SKM-1 (cell line): ENCODE data around the gene RPP25.

Experiments used
- DNase-seq: peaks from one replicate; lab custom pipeline; 2025; ENCODE audit not compliant: unreplicated experiment; lab: John Stamatoyannopoulos, UW

The RPP25 gene, protein sequence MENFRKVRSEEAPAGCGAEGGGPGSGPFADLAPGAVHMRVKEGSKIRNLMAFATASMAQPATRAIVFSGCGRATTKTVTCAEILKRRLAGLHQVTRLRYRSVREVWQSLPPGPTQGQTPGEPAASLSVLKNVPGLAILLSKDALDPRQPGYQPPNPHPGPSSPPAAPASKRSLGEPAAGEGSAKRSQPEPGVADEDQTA

DNA sequence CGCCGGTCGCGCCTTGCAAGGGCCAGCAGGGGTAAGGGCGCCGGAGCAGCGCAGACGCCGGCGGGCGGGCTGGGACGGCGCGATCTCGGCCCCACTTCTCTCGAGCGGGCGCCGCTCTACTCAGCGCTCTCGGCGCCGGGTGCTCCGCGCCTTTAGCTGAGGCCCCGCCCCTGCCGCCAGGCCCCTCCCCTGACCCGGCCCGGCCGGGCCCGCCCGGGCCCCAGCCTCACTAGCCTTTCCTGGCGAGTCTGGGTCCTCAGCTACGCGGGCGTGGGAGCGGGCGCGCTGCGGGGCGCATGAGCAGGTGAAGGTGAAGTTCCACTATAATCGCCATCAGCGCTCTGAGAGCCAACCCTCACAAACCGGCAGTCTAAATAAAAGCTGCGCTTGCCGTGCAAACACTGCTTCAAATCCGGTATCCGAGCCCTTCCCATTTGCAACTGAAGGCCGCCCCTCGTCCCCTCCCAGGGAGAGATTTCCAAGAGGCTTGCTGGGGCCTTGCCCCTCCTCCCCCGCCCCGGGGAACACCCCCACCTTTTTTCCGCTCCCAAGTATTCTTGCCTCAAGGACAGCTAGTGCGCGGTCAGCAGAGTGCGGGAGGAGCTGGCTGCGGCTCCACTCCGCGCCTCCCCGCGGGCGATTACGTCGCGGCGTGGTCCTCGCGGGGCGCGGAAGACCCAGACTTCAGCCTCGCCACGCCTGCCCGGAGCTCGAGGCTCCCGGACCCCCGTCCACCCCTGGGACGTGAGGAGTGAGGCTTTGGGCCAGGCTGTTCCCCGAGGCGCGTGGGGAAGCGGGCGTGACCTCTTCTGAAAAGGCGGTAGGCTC, at the start of gene RPP25:
RPP25 (minus strand) TSS at position 125 of the 828 bp plus-strand sequence. CDS start 189 bp downstream, outside the sequence.
- peak; percentile 51 for DNase-seq

DNA sequence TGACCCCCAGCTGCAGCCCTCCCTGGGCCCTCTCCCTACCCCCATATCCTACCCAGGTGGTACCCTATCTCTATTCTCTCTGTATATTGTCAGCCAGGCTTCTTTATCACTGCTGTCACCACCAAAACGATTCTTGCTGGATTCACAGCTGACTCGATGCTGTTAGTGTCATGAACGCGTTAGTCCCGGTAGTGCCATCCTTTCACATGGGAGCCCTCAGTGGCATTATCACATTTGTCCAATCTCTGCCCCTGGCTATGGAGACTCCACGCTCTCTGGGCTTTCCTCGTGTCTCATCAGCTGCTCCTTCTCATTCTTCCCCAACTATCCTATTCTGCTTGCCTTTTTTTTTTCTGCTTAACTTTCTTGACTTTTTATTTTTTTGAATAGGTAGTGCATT, 45.8 kb upstream of the RPP25 start:
- DNase-seq, result no peak

DNA sequence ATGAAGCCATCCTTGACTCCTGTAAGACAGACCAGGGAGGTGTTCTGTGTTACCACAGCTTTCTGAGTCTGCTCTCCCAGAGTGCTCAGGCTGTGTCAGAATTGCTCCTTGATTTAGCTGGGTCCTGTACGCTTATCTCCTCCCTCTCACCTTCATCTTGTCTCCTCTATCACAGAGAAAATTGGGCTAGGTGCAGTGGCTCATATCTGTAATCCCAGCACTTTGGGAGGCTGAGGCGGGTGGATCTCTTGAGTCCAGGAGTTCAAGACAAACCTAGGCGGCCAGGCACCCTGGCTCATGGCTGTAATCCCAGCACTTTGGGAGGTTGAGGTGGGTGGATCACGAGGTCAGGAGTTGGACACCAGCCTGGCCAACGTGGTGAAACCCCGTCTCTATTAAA, 44.7 kb upstream of the RPP25 start:
- DNase-seq, result no peak

DNA sequence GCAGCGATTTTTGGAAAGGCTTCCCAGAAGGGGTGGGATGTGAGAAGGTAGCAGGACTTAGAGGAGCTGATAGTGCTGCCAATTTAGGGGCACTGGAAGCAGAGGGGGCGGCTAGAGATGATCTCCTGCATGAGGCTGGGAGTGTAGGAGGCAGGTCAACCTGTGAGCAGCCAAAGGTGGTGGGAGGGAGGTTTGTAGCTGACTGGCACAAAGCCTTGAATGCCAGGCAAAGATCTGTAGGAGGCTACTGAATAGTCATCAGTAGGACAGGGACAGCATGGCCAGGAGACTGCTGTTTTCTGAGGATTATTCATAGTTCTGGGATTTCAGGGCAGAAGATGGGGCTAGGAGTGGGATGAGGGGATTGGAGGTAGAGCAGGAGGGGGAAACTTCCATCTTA, 41.0 kb upstream of the RPP25 start:
- DNase-seq, result no peak

DNA sequence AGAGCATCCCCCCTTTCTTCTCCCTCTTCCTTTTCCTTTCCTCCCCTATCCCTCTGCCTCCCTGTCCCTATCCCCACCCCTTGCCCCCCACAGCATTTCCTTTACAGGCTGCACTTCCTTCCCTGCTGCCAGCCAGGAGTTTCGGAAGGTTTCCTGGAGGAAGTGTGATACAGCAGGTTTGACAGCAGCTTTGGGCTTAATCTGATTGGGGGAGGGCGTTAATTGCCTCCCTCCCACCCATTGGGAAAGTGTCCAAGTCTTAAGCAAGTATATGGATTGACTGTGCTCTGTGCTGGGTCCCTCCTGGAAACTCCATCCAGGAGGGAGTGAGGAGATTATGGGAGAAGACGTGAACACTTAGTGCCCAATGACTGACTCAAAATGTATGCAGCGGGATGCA, 40.6 kb upstream of the RPP25 start:
- no peak for DNase-seq

DNA sequence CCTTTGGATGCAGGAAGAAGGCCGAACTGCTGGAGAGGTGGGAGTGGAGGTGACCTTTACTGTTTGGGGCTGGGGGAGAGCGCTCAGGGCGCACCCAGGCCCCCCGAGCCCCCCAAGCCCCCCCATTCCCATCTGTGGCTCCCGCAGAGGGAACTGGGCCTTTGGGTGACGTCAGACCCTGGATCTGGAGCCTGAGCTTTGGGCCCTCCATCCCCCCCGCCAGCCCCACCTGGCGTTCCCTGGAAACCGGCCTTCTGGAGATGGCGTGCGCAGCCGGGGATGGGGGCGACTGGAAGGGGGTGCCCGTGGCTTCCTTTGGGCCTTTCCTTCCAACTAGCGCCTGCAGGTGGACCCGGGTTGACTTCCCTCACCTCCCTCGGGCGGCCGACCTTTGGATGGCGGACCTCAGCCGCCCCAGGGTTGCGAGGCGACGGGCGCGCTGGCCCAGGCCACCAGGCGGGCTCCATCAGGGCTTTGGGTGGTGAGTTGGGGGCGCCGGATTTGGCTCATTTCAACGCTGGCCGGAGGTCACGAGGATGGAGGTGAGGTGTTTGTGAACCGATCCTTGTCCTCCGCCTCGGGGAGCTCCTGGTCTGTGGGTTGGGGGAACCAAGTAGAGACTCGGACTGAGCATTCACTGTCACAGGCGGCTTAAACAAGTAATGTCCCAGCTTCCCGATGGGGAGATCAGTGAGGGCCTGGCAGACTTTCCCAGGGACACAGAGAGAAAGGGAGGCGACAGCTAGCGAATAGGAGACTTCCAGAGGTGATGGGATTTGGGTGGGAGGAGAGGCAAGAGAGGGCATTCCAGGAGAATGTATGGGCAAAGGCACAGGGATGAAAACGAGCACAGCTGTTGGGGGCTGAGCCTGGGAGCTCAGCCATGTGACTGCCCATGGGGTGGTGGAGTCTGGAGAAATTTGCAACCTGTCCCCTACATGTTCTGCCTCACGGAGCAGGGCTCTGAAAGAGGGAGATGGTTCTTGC, 39.5 kb upstream of the RPP25 start:
- DNase-seq, result no peak

DNA sequence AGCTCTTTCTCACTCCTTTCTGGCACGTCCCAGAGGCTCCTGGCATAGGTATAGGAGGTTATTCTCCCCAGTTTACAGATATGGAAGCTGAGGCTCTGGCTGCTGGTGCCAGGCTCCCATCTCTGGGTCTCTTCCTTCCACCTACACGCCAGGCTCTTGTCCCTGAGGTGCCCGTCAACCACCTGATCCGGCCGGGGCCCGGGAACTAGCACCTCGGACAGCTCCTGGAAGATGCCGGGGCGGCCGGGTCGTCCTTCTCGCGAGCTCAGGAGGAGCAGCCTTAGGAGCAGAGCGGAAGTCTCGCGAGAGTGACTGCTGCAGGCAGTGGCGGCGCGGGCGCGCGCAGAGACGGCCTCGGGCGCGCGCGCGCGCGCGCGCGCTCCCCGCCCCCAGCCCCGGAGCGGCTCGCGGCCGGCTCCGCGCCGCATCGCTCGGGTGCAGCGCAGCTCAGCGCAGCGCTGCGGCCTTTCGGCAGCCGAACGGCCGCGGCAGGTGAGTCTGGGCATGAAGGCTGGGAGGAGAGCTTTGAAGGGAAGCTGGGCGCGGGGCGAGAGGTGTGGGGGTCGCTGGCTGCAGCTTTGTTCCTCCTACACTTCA, 38.7 kb upstream of the RPP25 start, which contains the start of gene SCAMP5:
SCAMP5 (plus strand) TSS at position 382 of the 597 bp plus-strand sequence. CDS start 16,277 bp downstream, outside the sequence.
- peak; percentile 88 for DNase-seq

DNA sequence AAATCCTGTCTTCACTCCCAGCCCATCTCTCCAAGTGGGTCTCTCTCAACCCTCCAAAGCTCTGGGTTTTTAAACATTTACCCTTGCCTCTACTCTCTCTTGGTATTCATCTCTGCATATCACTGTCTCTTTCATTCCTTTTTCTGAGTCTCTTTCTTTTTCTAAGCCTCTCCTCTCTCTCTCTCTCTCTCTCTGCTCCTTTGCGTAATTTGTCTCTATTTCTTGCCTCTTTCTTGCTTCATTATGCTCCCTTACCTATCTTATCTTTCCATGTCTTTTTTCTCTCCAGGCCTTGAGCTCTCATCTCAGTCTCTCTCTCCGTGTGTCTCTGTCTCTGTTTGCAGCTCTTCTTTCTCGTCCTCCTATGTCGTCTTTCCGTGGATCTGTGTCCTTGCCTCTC, 38.1 kb upstream of the RPP25 start:
- DNase-seq, result no peak

DNA sequence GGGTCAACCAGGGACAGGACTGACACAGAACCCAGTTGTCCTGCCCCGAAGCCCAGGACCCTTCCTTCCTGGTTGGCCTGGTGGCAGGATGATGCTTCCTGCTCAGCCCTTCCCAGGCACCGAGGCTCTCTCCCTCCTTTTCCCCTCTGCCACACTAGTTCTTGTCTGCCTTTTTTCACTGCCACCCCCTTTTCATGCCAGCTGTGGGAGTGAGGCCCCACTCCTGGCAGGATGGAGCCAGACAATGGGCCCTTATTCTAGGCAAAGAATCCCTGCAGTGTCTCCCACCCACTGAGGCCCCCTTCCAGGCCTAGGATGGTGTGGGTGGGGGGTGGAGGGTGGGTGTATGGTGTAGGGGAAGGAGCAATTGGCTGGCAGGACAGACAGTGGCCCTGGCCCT, 37.7 kb upstream of the RPP25 start:
- DNase-seq, result no peak

DNA sequence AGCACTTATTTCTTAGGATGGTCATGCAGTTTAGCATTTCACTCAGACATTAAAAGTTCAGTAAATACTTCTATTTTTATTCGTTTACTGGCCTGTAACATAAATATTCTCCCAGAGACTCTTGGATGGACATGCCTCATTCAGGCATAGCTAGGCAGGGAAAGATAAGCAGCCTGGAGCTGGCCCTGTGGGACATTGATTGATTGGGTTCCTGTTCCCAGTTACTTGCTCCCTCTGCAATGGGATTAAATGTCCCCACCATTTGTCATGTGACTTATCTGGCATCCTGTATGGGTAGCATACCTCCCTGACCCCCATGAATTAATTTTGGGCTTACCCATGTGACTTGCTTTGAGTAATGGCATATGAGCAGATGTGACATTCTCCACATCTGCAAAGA, 36.0 kb upstream of the RPP25 start:
- no peak for DNase-seq

DNA sequence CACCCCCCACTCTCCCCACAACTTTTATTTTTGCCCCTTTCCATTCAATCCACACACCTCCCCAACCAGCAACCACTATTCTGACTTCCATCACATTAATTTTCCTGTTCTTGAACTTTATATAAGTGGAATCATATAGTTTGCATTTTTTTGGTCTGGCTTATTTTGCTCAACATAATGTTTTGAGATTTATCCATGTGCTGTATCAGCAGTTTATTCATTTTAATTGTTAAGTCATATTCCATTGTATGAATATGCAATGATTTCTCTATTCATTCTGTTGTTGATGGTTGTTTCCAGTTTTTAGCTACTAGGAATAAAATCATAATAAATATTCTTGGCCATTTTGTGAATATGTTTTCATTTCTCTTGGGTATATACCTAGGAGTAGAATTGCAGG, 33.0 kb upstream of the RPP25 start:
- no peak for DNase-seq

DNA sequence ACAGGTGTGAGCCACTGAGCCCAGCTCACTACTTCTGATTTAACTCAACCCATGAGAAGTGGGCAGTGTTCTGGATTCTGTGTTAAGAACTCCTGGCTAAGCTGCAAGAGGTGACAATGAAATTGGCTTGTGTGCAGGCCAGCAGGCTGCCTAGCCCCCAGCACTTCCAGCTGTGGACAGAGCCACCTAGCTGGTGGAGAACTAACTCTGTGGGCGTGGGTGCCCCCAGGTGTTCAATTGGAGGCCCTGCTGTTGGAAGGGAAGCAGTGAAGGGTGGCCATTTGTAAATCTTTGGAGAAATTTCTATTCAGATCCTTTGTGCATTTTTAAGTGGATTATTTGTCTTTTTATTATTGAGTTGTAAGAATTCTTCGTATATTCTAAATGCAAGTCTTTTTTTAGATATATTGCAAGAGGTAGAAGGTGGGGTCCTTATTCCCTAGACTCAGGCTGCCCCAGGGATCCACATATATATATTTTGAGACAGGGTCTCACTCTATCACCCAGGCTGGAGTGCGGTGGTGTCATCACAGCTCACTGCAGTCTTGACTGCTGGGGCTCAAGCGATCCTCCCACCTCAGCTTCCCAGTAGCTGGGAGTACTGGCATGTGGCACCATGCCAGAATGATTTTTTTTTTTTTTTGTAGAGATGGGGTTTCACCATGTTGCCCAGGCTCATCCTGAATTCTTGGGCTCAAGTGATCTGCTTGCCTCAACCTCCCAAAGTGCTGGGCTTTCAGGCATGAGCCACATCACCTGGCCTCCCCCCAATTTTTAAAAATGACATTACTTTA, 31.6 kb upstream of the RPP25 start:
- no peak for DNase-seq

DNA sequence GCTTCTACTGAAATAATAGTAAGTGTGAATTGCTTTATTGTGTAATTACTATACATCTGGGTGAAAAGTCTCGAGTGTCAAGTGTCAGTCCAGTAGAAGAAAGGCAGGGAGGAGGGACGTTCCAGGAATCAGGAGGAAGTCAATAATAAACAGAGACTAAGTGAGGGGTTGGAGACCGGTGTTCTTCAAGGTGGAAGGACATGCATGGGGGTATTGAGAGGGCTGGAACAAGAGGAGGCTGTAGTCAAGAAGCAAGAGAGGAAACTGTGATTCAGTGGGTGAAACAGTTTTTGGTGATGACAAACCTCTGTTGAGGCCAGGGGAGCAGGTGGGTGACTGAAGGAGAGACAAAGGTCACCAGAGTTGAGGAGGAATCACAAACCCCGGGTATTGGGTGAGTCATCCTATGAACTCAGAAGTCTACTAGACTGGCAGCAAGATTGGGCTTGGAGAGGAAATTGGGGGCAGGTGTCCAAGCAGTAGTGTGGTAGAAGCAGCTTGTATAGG, 27.2 kb upstream of the RPP25 start:
- no peak for DNase-seq

DNA sequence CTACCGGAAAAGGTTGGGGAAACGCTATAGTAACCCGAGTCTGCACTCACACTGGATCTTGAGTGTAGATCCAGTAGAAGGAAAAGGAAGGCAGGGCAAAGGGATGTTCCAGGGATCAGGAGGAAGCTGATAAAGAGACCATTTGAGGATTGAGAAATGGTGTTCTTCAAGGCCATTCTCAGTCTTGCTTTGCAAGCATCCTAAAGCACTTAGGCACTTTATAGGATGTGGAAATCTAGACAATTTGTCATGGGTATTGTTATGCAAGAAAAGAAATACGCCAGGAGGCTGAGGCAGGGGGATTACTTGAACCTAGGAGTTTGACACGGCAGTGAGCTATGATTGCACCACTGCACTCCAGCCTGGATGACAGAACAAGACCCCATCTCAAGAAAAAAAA, 25.6 kb upstream of the RPP25 start:
- DNase-seq, result no peak

DNA sequence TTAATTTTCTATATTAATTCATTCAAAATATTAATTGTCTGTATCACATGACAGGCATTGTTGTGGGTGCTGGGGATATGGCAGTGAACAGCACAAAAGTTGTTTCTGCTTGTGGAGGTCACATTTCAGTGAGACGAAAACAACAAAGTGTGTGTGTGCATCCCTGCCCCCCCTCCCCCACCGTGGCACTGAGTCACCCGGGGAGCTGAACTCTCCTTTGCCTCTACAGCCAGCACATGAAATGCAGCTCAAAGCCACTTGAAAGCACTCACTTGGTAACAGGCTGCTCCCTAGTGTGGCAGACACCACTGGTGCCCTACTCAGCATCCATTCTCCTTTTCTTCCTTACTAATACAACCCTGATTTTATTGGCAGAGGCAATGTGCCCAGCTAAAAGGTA, 21.9 kb upstream of the RPP25 start:
- no peak for DNase-seq

DNA sequence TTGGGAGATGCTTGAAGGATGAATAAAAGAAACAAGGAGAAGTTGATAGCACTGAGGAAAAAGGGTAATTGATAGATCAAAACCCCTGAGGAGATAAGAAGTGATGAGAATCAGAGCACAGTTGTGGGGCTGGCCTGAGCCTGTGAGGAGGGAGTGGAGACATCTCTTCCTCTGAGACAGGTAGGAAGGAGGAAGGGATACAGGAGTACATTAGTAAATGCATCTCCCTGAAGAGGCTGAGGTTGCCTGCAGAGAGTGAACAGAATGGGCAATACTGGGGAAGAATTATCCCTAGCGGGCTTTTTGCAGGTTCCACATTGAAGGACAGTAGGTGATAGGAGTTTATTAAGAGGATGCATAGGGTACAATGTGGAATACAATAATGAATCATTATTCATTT, 21.5 kb upstream of the RPP25 start:
- DNase-seq, result no peak

DNA sequence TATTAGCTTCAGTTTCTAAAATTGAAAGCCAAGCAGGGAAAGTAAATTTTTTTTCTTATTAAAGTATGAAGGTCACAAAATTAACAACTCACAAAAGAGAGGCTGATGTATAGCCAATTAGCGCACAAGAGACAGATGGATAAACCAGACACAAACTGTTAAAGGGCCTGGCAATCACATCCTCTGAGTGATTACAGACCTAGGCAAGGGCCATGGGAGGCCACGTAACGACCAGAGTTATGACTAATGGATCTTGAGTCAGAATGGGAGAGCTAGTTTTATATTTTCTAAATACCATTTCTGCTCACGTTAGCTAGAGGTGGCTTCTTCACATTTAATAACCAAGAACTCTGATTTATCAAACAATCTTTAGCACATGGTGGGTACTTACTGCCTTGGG, 21.0 kb upstream of the RPP25 start:
- no peak for DNase-seq

DNA sequence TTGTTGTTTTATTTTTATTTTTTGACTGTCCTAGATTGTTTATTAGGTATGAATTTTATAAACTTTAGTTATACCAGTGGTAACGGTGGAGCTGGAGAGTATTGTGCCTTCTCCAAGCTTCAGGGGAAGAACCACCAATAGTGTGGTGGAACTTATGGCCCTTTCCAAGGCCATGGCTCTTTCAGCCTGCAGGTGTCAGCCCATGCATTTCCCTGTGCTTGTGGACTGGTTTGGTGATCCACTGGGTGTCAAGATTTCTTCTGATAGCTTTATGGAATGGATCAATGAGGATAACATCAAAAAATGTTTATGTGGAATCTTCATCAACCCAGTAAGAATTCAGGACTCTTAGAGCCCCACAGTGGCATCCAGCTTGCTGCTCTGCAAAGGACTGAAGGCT, 19.6 kb upstream of the RPP25 start:
- no peak for DNase-seq

DNA sequence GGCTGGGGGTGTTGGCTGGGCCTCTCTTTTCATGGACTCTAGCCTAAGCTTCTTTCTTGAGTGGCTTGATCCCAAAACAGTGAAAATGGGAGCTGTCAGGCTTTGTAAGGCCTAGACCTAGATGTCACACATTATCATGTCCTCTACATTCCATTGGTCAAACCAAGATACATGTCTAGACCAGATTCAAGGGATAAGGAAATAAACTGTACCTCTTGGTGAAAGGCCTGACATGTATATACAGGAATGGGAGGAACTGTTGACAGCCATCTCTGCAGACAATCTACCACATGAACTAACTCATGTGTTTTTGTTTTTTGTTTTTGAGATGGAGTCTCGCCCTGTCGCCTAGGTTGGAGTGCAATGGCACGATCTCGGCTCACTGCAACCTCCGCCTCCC, 11.1 kb upstream of the RPP25 start:
- DNase-seq, result no peak

DNA sequence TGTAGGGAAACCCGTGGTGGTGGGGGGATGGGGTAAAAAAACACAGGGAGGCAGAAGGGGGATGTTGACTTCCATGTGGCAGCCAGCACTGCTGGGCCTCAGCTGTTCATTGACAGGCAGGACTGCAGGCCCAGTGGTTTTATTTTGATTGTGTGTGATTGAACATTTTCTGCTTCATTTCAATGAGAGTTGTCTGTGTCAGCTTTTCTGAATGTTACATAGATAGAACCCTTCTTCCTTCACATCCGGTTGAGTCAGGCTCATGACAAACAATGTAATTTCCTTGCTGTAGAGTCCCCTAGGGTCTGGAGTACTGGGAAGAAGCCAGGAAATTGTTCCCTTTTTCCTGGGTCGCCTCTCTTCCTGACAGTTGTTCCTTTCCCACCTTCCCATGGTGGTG, 8.2 kb upstream of the RPP25 start:
- DNase-seq, result no peak
